CD4-positive, alpha-beta T cell treated with Interleukin-4 for 4 hours (primary cell): ENCODE measurements around the gene ZFP28.

ENCODE experiments used
- DNase-seq: peaks from one replicate; pipeline ENCODE4 v3.0.0-alpha.2; 2020

The ZFP28 gene

GRCh38 chr19:56596676-56597075, 57.9 kb downstream of the ZFP28 start:
- DNase-seq: no peak

- DNase-seq: no peak
Observed at GRCh38 chr19:56597696-56598095, 58.9 kb downstream of the ZFP28 start.

- DNase-seq: no peak
Observed at GRCh38 chr19:56601375-56601774, 62.6 kb downstream of the ZFP28 start.

GRCh38 chr19:56603829-56604228, 65.1 kb downstream of the ZFP28 start:
- DNase-seq: no peak
